ENCODE data around the gene DDX28. TPM values are rescaled to one million over a fixed set of nuclear protein-coding genes. Genes with fewer than 3 reads are reported as not detected.

Gene DDX28
- total RNA-seq, 1 donor from 2014 or later = 6.6 TPM

DNA sequence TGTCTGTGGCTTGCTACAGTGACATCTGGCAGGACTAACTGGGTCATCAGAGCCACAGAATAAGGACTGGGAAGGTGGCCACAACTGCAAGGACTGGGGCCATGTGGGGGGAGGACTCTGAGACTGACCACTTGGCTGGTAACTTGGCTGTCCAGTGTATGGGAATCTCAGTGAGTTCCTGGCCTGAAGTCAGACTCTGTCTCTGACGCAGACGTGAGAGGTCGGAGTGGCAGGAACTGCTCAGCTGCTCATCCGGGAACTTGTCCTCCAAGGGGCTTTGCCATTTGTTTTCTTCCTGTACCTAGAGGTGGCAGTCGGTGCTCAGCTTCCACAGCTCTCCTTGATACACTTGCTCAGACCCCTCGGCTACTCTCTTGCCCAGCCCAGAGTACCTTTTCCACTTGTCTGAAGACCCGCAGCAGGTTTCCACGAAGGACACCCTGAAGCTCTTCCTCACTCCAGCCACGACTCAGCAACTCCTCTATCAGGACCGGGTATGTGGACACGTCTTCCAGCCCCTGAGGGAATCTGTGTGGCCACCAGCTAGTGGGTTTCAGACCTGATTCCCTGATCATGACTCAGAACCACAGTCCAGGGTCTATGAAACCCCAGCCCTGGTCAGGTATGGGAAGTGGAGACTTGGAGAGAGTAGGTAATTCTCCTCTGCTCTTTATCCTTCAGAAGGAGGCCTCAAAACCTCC is 35.4 kb downstream of the DDX28 start:
- Mint-ChIP-seq H3K4me3 (ENCODE audit: unreplicated experiment) (no peak overlapping the region), H3K27me3 (ENCODE audit: low read depth) (no peaks in the 10 kb centered on the region), H3K4me1 (ENCODE audit: low read depth) (no peaks in the 10 kb centered on the region), H3K36me3 (ENCODE audit: low read depth) (no peaks in the 10 kb centered on the region), H3K27ac (ENCODE audit: unreplicated experiment) (no peak overlapping the region), H3K9me3 (ENCODE audit: low read depth) (no peaks in the 10 kb centered on the region)
- DNase-seq (ENCODE audit: low spot score) = no peak
- TF ChIP-seq, protein P1, sequence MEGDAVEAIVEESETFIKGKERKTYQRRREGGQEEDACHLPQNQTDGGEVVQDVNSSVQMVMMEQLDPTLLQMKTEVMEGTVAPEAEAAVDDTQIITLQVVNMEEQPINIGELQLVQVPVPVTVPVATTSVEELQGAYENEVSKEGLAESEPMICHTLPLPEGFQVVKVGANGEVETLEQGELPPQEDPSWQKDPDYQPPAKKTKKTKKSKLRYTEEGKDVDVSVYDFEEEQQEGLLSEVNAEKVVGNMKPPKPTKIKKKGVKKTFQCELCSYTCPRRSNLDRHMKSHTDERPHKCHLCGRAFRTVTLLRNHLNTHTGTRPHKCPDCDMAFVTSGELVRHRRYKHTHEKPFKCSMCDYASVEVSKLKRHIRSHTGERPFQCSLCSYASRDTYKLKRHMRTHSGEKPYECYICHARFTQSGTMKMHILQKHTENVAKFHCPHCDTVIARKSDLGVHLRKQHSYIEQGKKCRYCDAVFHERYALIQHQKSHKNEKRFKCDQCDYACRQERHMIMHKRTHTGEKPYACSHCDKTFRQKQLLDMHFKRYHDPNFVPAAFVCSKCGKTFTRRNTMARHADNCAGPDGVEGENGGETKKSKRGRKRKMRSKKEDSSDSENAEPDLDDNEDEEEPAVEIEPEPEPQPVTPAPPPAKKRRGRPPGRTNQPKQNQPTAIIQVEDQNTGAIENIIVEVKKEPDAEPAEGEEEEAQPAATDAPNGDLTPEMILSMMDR (IDR thresholded peaks at IDR 0.05) = no peak

DNA sequence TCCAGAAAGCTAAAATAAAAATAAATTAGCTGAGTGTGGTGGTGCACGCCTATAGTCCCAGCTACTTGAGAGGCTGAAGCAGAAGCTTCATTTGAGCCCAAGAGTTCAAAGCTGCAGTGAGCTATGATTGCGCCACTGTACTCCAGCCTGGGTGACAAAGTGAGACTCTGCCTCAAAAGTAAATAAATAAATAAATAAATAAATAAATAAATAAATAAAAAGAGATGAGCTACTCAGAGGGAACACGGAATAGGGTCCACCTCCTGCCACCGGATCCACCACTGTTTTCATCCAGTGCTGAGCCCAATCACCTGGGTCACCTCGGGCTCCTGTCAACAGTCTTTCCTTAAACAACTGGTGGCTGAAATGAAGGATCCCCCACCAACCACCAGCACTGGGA is 36.1 kb downstream of the DDX28 start:
- no peak for DNase-seq (ENCODE audit: low spot score)
- Mint-ChIP-seq H3K27ac (ENCODE audit: unreplicated experiment) (no peak overlapping the region), H3K9me3 (ENCODE audit: low read depth) (no peaks in the 10 kb centered on the region), H3K27me3 (ENCODE audit: low read depth) (no peaks in the 10 kb centered on the region), H3K4me3 (ENCODE audit: unreplicated experiment) (no peak overlapping the region), H3K4me1 (ENCODE audit: low read depth) (no peaks in the 10 kb centered on the region), H3K36me3 (ENCODE audit: low read depth) (no peaks in the 10 kb centered on the region)
- TF ChIP-seq, protein P1 (IDR thresholded peaks at IDR 0.05) = no peak

DNA sequence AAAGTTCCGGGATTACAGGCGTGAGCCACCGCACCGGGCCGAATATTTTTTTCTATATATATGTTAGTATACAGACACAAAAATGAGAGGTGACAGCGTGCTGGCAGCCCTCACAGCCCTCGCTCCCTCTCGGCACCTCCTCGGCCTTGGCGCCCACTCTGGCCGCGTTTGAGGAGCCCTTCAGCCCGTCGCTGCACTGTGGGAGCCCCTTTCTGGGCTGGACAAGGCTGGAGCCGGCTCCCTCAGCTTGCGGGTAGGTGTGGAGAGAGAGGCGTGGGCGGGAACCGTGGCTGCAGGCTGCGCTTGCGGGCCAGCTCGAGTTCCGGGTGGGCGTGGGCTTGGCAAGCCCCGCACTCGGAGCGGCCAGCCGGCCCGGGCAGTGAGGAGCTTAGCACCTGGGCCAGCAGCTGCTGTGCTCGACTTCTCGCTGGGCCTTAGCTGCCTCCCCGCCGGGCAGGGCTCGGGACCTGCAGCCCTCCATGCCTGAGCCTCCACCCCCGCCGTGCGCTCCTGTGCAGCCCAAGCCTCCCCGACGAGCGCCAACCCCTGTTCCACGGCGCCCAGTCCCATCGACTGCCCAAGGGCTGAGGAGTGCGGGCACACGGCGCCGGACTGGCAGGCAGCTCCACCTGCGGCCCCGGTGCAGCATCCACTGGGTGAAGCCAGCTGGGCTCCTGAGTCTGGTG is 40.9 kb downstream of the DDX28 start:
- peak; percentile 75 for DNase-seq (ENCODE audit: low spot score)
- Mint-ChIP-seq H3K36me3 (ENCODE audit: low read depth) (no peaks in the 10 kb centered on the region), H3K4me3 (ENCODE audit: unreplicated experiment) (no peak overlapping the region), H3K9me3 (ENCODE audit: low read depth) (no peaks in the 10 kb centered on the region), H3K27me3 (ENCODE audit: low read depth) (peaks cover 6% of the 10 kb centered on the region), H3K4me1 (ENCODE audit: low read depth) (no peaks in the 10 kb centered on the region), H3K27ac (ENCODE audit: unreplicated experiment) (no peak overlapping the region)
- TF ChIP-seq, protein P1 (IDR thresholded peaks at IDR 0.05) = no peak

DNA sequence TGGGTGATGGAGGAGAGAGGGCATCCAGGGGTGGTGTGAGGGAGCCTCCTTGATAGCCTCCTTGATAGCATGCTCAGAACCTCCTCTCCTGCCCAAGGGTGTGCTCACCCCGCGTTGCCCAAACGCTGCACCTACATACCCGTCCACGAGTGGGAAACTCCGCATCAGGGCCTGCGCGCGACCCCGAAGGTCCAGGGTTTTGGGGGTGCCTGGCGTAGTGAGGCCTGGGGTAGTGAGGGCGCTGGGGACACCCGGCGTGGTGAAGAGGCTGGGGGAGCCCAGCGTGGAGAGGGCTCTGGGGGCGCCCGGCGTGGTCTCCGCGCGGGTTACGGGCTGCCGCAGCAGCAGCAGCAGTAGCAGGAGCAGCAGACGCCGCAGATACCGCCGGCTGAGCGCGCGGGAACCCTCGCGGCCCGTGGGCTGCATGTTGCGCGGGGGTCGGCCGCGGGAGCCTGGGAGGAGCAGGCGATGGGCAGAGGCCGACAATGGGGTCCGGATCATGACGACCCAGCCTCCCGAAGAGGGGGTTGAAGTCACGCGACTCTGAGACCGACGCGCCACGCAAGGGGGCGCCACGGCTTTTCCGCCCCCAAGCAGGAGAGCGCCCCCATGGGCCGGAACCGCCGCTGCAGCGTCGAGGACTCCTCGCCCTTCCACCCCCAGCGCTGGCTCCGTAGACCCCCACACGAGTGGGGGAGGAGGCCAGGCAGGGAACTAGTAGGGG is 42.9 kb downstream of the DDX28 start, which contains the start of gene DPEP3:
DPEP3 (minus strand) TSS at position 545 of the 724 bp plus-strand sequence; CDS start at position 426, 119 bp downstream.
- Mint-ChIP-seq H3K4me3 (ENCODE audit: unreplicated experiment) (no peak within 1 kb of the TSS), H3K9me3 (ENCODE audit: low read depth) (no peaks in the 10 kb centered on the region), H3K4me1 (ENCODE audit: low read depth) (no peaks in the 10 kb centered on the region), H3K27me3 (ENCODE audit: low read depth) (peaks cover 6% of the 10 kb centered on the region), H3K36me3 (ENCODE audit: low read depth) (no peaks in the 10 kb centered on the region), H3K27ac (ENCODE audit: unreplicated experiment) (no peak within 1 kb of the TSS)
- DNase-seq (ENCODE audit: low spot score) = peak; percentile 86
- TF ChIP-seq, protein P1 (IDR thresholded peaks at IDR 0.05) = peak; percentile 34

Measured in chondrocyte (in vitro differentiated cells).